Caco-2 (cell line): ENCODE data around the gene JARID2. TPM values are rescaled to one million over a fixed set of nuclear protein-coding genes. Genes with fewer than 3 reads are reported as not detected.

Experiments used
- BruUV-seq: library from RNA; stranded (reverse); fragments of 400-500 nt; replicated peaks from 2 replicates; lab custom pipeline; 2021; lab: Mats Ljungman, UMichigan
- CTCF ChIA-PET: fragments of 300-600 bp; sonication (Branson Sonifier 250); formaldehyde crosslinking; loops from one replicate; lab custom pipeline; 2022; ENCODE audit warnings: antibody characterized with exemption; lab: Charles Lee
- POLR2A ChIA-PET: fragments of 300-600 bp; sonication (Branson Sonifier 250); formaldehyde crosslinking; loops from one replicate; lab custom pipeline; 2022; ENCODE audit warnings: antibody characterized with exemption; lab: Charles Lee
- DNase-seq, 2 experiments: peaks; one replicate each; pipeline versions ENCODE4 v3.0.0 to v3.0.0-alpha.2; 2020 to 2022
- H3K27me3 ChIP-seq: replicated peaks from 2 replicates; pipeline ENCODE4 v1.6.0; 2011; ENCODE audit warnings: low read length; ENCODE audit not compliant: control insufficient read depth, insufficient read depth
- H3K36me3 ChIP-seq: 2 replicates; pipeline ENCODE4 v1.5.1; 2011; ENCODE audit warnings: low read length; ENCODE audit not compliant: control insufficient read depth, insufficient read depth
- H3K4me1 ChIP-seq: fragments of 250-450 bp; sonication (Bioruptor Pico); 2 replicates; pipeline ENCODE4 v1.5.1; 2020; ENCODE audit warnings: mild to moderate bottlenecking
- H3K4me3 ChIP-seq: 2 replicates; pipeline ENCODE4 v1.5.1; 2011; ENCODE audit warnings: low read depth, mild to moderate bottlenecking, control low read depth, low read length
- H3K9me3 ChIP-seq: fragments of 250-450 bp; sonication (Bioruptor Pico); 2 replicates; pipeline ENCODE4 v1.5.1; 2020; ENCODE audit warnings: mild to moderate bottlenecking, moderate library complexity
- H3K27ac Mint-ChIP-seq: one replicate; pipeline ENCODE4 v1.8.0; 2022; ENCODE audit warnings: mixed read lengths; ENCODE audit not compliant: unreplicated experiment
- H3K27me3 Mint-ChIP-seq: one replicate; pipeline ENCODE4 v1.8.0; 2022; ENCODE audit warnings: mixed read lengths; ENCODE audit not compliant: insufficient read depth, unreplicated experiment
- H3K36me3 Mint-ChIP-seq: one replicate; pipeline ENCODE4 v1.8.0; 2022; ENCODE audit warnings: mild to moderate bottlenecking, mixed read lengths; ENCODE audit not compliant: insufficient read depth, unreplicated experiment
- H3K4me1 Mint-ChIP-seq: one replicate; pipeline ENCODE4 v1.8.0; 2022; ENCODE audit warnings: low read depth, mixed read lengths; ENCODE audit not compliant: unreplicated experiment
- H3K4me3 Mint-ChIP-seq: one replicate; pipeline ENCODE4 v1.8.0; 2022; ENCODE audit warnings: mild to moderate bottlenecking, moderate library complexity, mixed read lengths; ENCODE audit not compliant: unreplicated experiment
- H3K9me3 Mint-ChIP-seq: one replicate; pipeline ENCODE4 v1.8.0; 2022; ENCODE audit warnings: mixed read lengths; ENCODE audit not compliant: unreplicated experiment
- CTCF ChIP-seq, 2 experiments: fragments of 200-600 bp in 1 of 2; IDR thresholded peaks; 1 replicate in 1 of 2; 2 replicates in 1 of 2; pipeline versions ENCODE4 v1.5.1 to v1.8.0; 2011 to 2022; ENCODE audit warnings: antibody characterized with exemption in 1 of 2, control low read depth in 1 of 2, inconsistent platforms in 1 of 2, low read depth in 1 of 2, low read length in 1 of 2, mild to moderate bottlenecking in 1 of 2, moderate library complexity in 1 of 2; ENCODE audit not compliant: insufficient read depth in 1 of 2, severe bottlenecking in 1 of 2, unreplicated experiment in 1 of 2
- intact Hi-C: fragments of 100-400 bp; cut with micrococcal nuclease; formaldehyde crosslinking; loops from one replicate; pipeline ENCODE4 v1.10.0; 2022; ENCODE audit not compliant: unreplicated experiment
- total RNA-seq: library from RNA; stranded (reverse); gene quantifications from 2 replicates; pipeline ENCODE4 v1.2.3, GENCODE V29; 2022

Gene JARID2
- total RNA-seq, 1 experiment from 2014 or later = 18.3 TPM

- Mint-ChIP-seq H3K4me1 (no peaks in the 10 kb centered on the region), H3K27me3 (no peaks in the 10 kb centered on the region), H3K27ac (no peak overlapping the region), H3K4me3 (no peak overlapping the region), H3K9me3 (no peaks in the 10 kb centered on the region), H3K36me3 (no peaks in the 10 kb centered on the region)
- no TSS peak for BruUV-seq
- no peak overlapping the region for H3K4me3 ChIP-seq
- ChIA-PET POLR2A (interaction anchor here (0.6 kb wide), 1 partner anchor 832 kb away, joined by 3 read pairs; no protein-coding TSS in a partner anchor), CTCF (interaction anchor here (1.0 kb wide), 1 partner anchor 28 kb away, joined by 5 read pairs; no protein-coding TSS in a partner anchor)
- H3K4me1 ChIP-seq = no peaks in the 10 kb centered on the region
- H3K36me3 ChIP-seq = no peaks in the 10 kb centered on the region
- H3K27me3 ChIP-seq = no peaks in the 10 kb centered on the region
- intact Hi-C loops = no loop called here
- no peak for TF ChIP-seq CTCF (IDR thresholded peaks at IDR 0.05; ENCODE audit: insufficient read depth in 1 of 2, low read depth in 1 of 2, low read length in 1 of 2, severe bottlenecking in 1 of 2, unreplicated experiment in 1 of 2)
- no peak for DNase-seq
- no peaks in the 10 kb centered on the region for H3K9me3 ChIP-seq
Measured at GRCh38 chr6:15331629-15332251, 85.9 kb downstream of the JARID2 start.

GRCh38 chr6:15332446-15332845, 86.6 kb downstream of the JARID2 start:
- H3K4me1 ChIP-seq = no peaks in the 10 kb centered on the region
- H3K27ac Mint-ChIP-seq = no peak overlapping the region
- no peaks in the 10 kb centered on the region for H3K36me3 ChIP-seq
- CTCF ChIA-PET = interaction anchor here (1.0 kb wide), 1 partner anchor 28 kb away, joined by 5 read pairs; no protein-coding TSS in a partner anchor
- POLR2A ChIA-PET = interaction anchor here (0.6 kb wide), 1 partner anchor 832 kb away, joined by 3 read pairs; no protein-coding TSS in a partner anchor
- H3K27me3 Mint-ChIP-seq = no peaks in the 10 kb centered on the region
- no peaks in the 10 kb centered on the region for H3K4me1 Mint-ChIP-seq
- no peaks in the 10 kb centered on the region for H3K36me3 Mint-ChIP-seq
- H3K4me3 ChIP-seq = no peak overlapping the region
- H3K9me3 ChIP-seq = no peaks in the 10 kb centered on the region
- H3K27me3 ChIP-seq = no peaks in the 10 kb centered on the region
- no TSS peak for BruUV-seq
- no peak for DNase-seq
- no peaks in the 10 kb centered on the region for H3K9me3 Mint-ChIP-seq
- intact Hi-C loops = no loop called here
- no peak for TF ChIP-seq CTCF (IDR thresholded peaks at IDR 0.05; ENCODE audit: insufficient read depth in 1 of 2, low read depth in 1 of 2, low read length in 1 of 2, severe bottlenecking in 1 of 2, unreplicated experiment in 1 of 2)
- H3K4me3 Mint-ChIP-seq = no peak overlapping the region

- no peaks in the 10 kb centered on the region for H3K9me3 ChIP-seq
- Mint-ChIP-seq H3K27ac (no peak overlapping the region), H3K36me3 (no peaks in the 10 kb centered on the region), H3K4me1 (no peaks in the 10 kb centered on the region), H3K4me3 (no peak overlapping the region), H3K9me3 (no peaks in the 10 kb centered on the region), H3K27me3 (no peaks in the 10 kb centered on the region)
- no peak for TF ChIP-seq CTCF (IDR thresholded peaks at IDR 0.05; ENCODE audit: insufficient read depth in 1 of 2, low read depth in 1 of 2, low read length in 1 of 2, severe bottlenecking in 1 of 2, unreplicated experiment in 1 of 2)
- no TSS peak for BruUV-seq
- H3K4me3 ChIP-seq = no peak overlapping the region
- ChIA-PET CTCF (interaction anchor here (0.7 kb wide), 1 partner anchor 1018 kb away, joined by 4 read pairs; no protein-coding TSS in a partner anchor), POLR2A (no interaction called here)
- peaks cover under 1% of the 10 kb centered on the region; the same call in 1 of the 2 replicates for H3K4me1 ChIP-seq
- no peaks in the 10 kb centered on the region for H3K27me3 ChIP-seq
- intact Hi-C loops = no loop called here
- DNase-seq = no peak
- H3K36me3 ChIP-seq = no peaks in the 10 kb centered on the region
Measured at GRCh38 chr6:15335385-15335784, 89.5 kb downstream of the JARID2 start.
